Neural cell (in vitro differentiated cells): Measurements from ENCODE around the gene ATP1A2. TPM values are rescaled to one million over a fixed set of nuclear protein-coding genes. Genes with fewer than 3 reads are reported as not detected.
A peak's percentile ranks its signal among the peaks of the same experiment; 100 is the strongest.

Source experiments
- H2AFZ ChIP-seq: fragments of 200-600, 300-800 bp; sonication (generic), shearing (Covaris generic); 2 replicates; pipeline ENCODE4 v1.6.0; 2014; ENCODE audit warnings: low read depth, mild to moderate bottlenecking, antibody characterized with exemption, low read length, moderate library complexity
- H3F3A ChIP-seq: fragments of 200-600 bp; shearing (Covaris generic); 2 replicates; pipeline ENCODE4 v1.6.1; 2016; ENCODE audit warnings: mild to moderate bottlenecking, moderate library complexity, mixed read lengths, antibody characterized with exemption, low read length; ENCODE audit not compliant: insufficient read depth, poor library complexity, severe bottlenecking
- H3K27ac ChIP-seq: fragments of 200-600, 300-800 bp; sonication (generic), shearing (Covaris generic); 2 replicates; pipeline ENCODE4 v1.5.1; 2014; ENCODE audit warnings: mild to moderate bottlenecking, low read length, moderate library complexity
- H3K27me3 ChIP-seq: fragments of 300-800, 200-600 bp; sonication (generic), shearing (Covaris generic); 2 replicates; pipeline ENCODE4 v1.6.0; 2014; ENCODE audit warnings: mild to moderate bottlenecking, low read depth, low read length, moderate library complexity; ENCODE audit not compliant: insufficient read depth
- H3K36me3 ChIP-seq: fragments of 300-800, 200-600 bp; sonication (generic), shearing (Covaris generic); 2 replicates; pipeline ENCODE4 v1.5.1; 2014; ENCODE audit warnings: mild to moderate bottlenecking, antibody characterized with exemption, low read length, moderate library complexity; ENCODE audit not compliant: insufficient read depth
- H3K4me2 ChIP-seq: fragments of 300-800, 200-600 bp; sonication (generic), shearing (Covaris generic); 2 replicates; pipeline ENCODE4 v1.6.0; 2014; ENCODE audit warnings: mild to moderate bottlenecking, low read length
- H3K4me3 ChIP-seq: fragments of 300-800, 200-600 bp; sonication (generic), shearing (Covaris generic); 2 replicates; pipeline ENCODE4 v1.5.1; 2014; ENCODE audit warnings: mild to moderate bottlenecking, low read length, moderate library complexity
- H3K79me2 ChIP-seq: fragments of 200-600 bp; shearing (Covaris generic); replicated peaks from 2 replicates; pipeline ENCODE4 v1.6.0; 2014; ENCODE audit warnings: mild to moderate bottlenecking, low read length, moderate library complexity; ENCODE audit not compliant: insufficient read depth
- H3K9ac ChIP-seq: fragments of 300-800, 200-600 bp; sonication (generic), shearing (Covaris generic); 2 replicates; pipeline ENCODE4 v1.6.1; 2016; ENCODE audit warnings: mild to moderate bottlenecking, low read length, mixed read lengths
- H3K9me2 ChIP-seq: fragments of 200-600 bp; shearing (Covaris generic); 2 replicates; pipeline ENCODE4 v1.6.1; 2016; ENCODE audit warnings: mild to moderate bottlenecking, low read length, mixed read lengths; ENCODE audit not compliant: insufficient read depth
- H3K9me3 ChIP-seq: fragments of 200-600, 300-800 bp; sonication (generic), shearing (Covaris generic); 2 replicates; pipeline ENCODE4 v1.6.1; 2016; ENCODE audit warnings: mild to moderate bottlenecking, mixed run types, low read length, moderate library complexity, mixed read lengths
- H4K20me1 ChIP-seq: fragments of 200-600 bp; shearing (Covaris generic); 2 replicates; pipeline ENCODE4 v1.6.1; 2016; ENCODE audit warnings: mild to moderate bottlenecking, mixed run types; ENCODE audit not compliant: insufficient read depth
- CTCF ChIP-seq: fragments of 450-650 bp; IDR thresholded peaks from 2 replicates; pipeline ENCODE4 v1.5.1; 2014; ENCODE audit warnings: antibody characterized with exemption, mild to moderate bottlenecking, moderate library complexity; ENCODE audit not compliant: poor library complexity, severe bottlenecking
- EP300 ChIP-seq: fragments of 450-650 bp; conservative IDR thresholded peaks from 2 replicates; pipeline ENCODE4 v1.6.1; 2014; ENCODE audit warnings: antibody characterized with exemption, mild to moderate bottlenecking, moderate library complexity; ENCODE audit not compliant: poor library complexity, severe bottlenecking
- EZH2 ChIP-seq: fragments of 200-600, 300-800 bp; shearing (Covaris generic), sonication (generic); IDR thresholded peaks from 2 replicates; pipeline ENCODE4 v1.6.1; 2014; ENCODE audit warnings: antibody characterized with exemption, low read length, borderline replicate concordance, mild to moderate bottlenecking; ENCODE audit not compliant: insufficient read depth, poor library complexity, severe bottlenecking
- MXI1 ChIP-seq: fragments of 450-650 bp; conservative IDR thresholded peaks from 2 replicates; pipeline ENCODE4 v1.6.1; 2014; ENCODE audit warnings: antibody characterized with exemption, mild to moderate bottlenecking; ENCODE audit not compliant: poor library complexity, severe bottlenecking
- POLR2AphosphoS5 ChIP-seq: IDR thresholded peaks from 2 replicates; pipeline ENCODE4 v1.6.1; 2012
- RAD21 ChIP-seq: fragments of 450-650 bp; conservative IDR thresholded peaks from 2 replicates; pipeline ENCODE4 v1.6.1; 2014; ENCODE audit warnings: antibody characterized with exemption, mild to moderate bottlenecking, moderate library complexity
- REST ChIP-seq: IDR thresholded peaks from 2 replicates; pipeline ENCODE4 v1.6.1; 2012; ENCODE audit warnings: borderline replicate concordance
- SMC3 ChIP-seq: fragments of 450-650 bp; conservative IDR thresholded peaks from 2 replicates; pipeline ENCODE4 v1.6.1; 2014; ENCODE audit warnings: antibody characterized with exemption, mild to moderate bottlenecking, moderate library complexity; ENCODE audit not compliant: poor library complexity
- TAF1 ChIP-seq: IDR thresholded peaks from 2 replicates; pipeline ENCODE4 v1.6.1; 2012; ENCODE audit warnings: low read depth
- polyA plus RNA-seq: library from polyadenylated mRNA; depleted of rRNA; stranded (reverse); fragments of >200 nt; gene quantifications from 2 replicates; pipeline ENCODE4 v1.2.3, GENCODE V29; 2014

Gene ATP1A2
- polyA plus RNA-seq, 1 donor from 2014 or later = 0.12 TPM

- H3K27ac ChIP-seq = no peak overlapping the region
- H3K79me2 ChIP-seq = no peaks in the 10 kb centered on the region
- H4K20me1 ChIP-seq = no peaks in the 10 kb centered on the region
- H3K9ac ChIP-seq = peak overlapping the region; percentile 72
- no peaks in the 10 kb centered on the region for H3K27me3 ChIP-seq
- H3K9me3 ChIP-seq = no peaks in the 10 kb centered on the region
- peak overlapping the region; percentile 71 for H3K4me2 ChIP-seq
- H2AFZ ChIP-seq = no peak overlapping the region
- no peaks in the 10 kb centered on the region for H3F3A ChIP-seq
- no peaks in the 10 kb centered on the region for H3K9me2 ChIP-seq
- H3K36me3 ChIP-seq = no peaks in the 10 kb centered on the region
- TF ChIP-seq RAD21 (no peak), TAF1 (no peak)
- peak overlapping the region; percentile 80 for H3K4me3 ChIP-seq
These were observed 18.2 kb upstream of the ATP1A2 start for GRCh38 chr1:160097151-160097910.

GRCh38 chr1:160097911-160098851 is 17.4 kb upstream of the ATP1A2 start, which contains the start of gene IGSF8:
IGSF8 (minus strand) TSS chr1:160098619; CDS start chr1:160098472, 147 bp downstream.
- peak within 1 kb of the TSS; percentile 59 for H2AFZ ChIP-seq
- no peaks in the 10 kb centered on the region for H3K9me3 ChIP-seq
- no peaks in the 10 kb centered on the region for H3K36me3 ChIP-seq
- peak within 1 kb of the TSS; percentile 71 for H3K4me2 ChIP-seq
- no peaks in the 10 kb centered on the region for H4K20me1 ChIP-seq
- H3K9ac ChIP-seq = peak within 1 kb of the TSS; percentile 72
- H3K9me2 ChIP-seq = no peaks in the 10 kb centered on the region
- H3K79me2 ChIP-seq = no peaks in the 10 kb centered on the region
- TF ChIP-seq REST (no peak), EP300 (no peak), POLR2AphosphoS5 (no peak), EZH2 (no peak), RAD21 (no peak), SMC3 (peak; percentile 13), MXI1 (no peak), TAF1 (peak; percentile 29), CTCF (no peak)
- H3F3A ChIP-seq = no peaks in the 10 kb centered on the region
- H3K27me3 ChIP-seq = no peaks in the 10 kb centered on the region
- H3K27ac ChIP-seq = peak within 1 kb of the TSS; percentile 31
- peak within 1 kb of the TSS; percentile 80 for H3K4me3 ChIP-seq
